Trophoblast cell (in vitro differentiated cells and primary cell): Measurements from ENCODE around the gene TLE1.

ENCODE experiments used
- DNase-seq, 2 donors: peaks; one replicate each; pipeline ENCODE4 v3.0.0-alpha.2; 2016
- H2AFZ ChIP-seq: 2 replicates; pipeline ENCODE4 v1.6.1; 2013; ENCODE audit warnings: low read length, moderate library complexity, mild to moderate bottlenecking; ENCODE audit not compliant: insufficient read depth, poor library complexity
- H2AK5ac ChIP-seq: 2 replicates; pipeline ENCODE4 v1.6.1; 2013; ENCODE audit warnings: mild to moderate bottlenecking, low read length
- H2BK120ac ChIP-seq: 2 replicates; pipeline ENCODE4 v1.6.1; 2013; ENCODE audit warnings: low read length, mild to moderate bottlenecking, moderate library complexity; ENCODE audit not compliant: insufficient read depth, poor library complexity
- H2BK12ac ChIP-seq: 2 replicates; pipeline ENCODE4 v1.6.1; 2013; ENCODE audit warnings: mild to moderate bottlenecking, low read length, moderate library complexity
- H2BK5ac ChIP-seq: 2 replicates; pipeline ENCODE4 v1.6.1; 2013; ENCODE audit warnings: low read length, low read depth, moderate library complexity, mild to moderate bottlenecking; ENCODE audit not compliant: poor library complexity
- H3K14ac ChIP-seq: 2 replicates; pipeline ENCODE4 v1.6.1; 2013; ENCODE audit warnings: mild to moderate bottlenecking, low read length
- H3K18ac ChIP-seq: 2 replicates; pipeline ENCODE4 v1.6.1; 2013; ENCODE audit warnings: mild to moderate bottlenecking, low read length
- H3K23ac ChIP-seq: 2 replicates; pipeline ENCODE4 v1.6.1; 2013; ENCODE audit warnings: low read length
- H3K27ac ChIP-seq: 2 replicates; pipeline ENCODE4 v1.5.1; 2013; ENCODE audit warnings: low read depth, mild to moderate bottlenecking, inconsistent platforms, low read length, moderate library complexity
- H3K27me3 ChIP-seq: 2 replicates; pipeline ENCODE4 v1.6.1; 2013; ENCODE audit warnings: inconsistent platforms, mild to moderate bottlenecking, low read length, moderate library complexity; ENCODE audit not compliant: insufficient read depth
- H3K36me3 ChIP-seq, 2 experiments: 1 replicate in 1 of 2; 2 replicates in 1 of 2; pipeline ENCODE4 v1.6.1; 2013; ENCODE audit warnings: low read length in 2 of 2, mild to moderate bottlenecking in 2 of 2, moderate library complexity in 1 of 2; ENCODE audit not compliant: insufficient read depth in 2 of 2, control insufficient read depth in 1 of 2
- H3K4ac ChIP-seq: 2 replicates; pipeline ENCODE4 v1.6.1; 2013; ENCODE audit warnings: low read depth, mild to moderate bottlenecking, low read length, moderate library complexity
- H3K4me1 ChIP-seq, 2 experiments: 1 replicate in 1 of 2; 2 replicates in 1 of 2; pipeline ENCODE4 v1.6.1; 2013; ENCODE audit warnings: low read length in 2 of 2, mild to moderate bottlenecking in 2 of 2, moderate library complexity in 1 of 2; ENCODE audit not compliant: insufficient read depth in 2 of 2, control insufficient read depth in 1 of 2
- H3K4me2 ChIP-seq: 2 replicates; pipeline ENCODE4 v1.6.1; 2013; ENCODE audit warnings: inconsistent platforms, mild to moderate bottlenecking, low read length, moderate library complexity
- H3K4me3 ChIP-seq: 2 replicates; pipeline ENCODE4 v1.5.1; 2013; ENCODE audit warnings: mild to moderate bottlenecking, low read depth, low read length, inconsistent platforms
- H3K79me1 ChIP-seq: one replicate; pipeline ENCODE4 v1.6.1; 2013; ENCODE audit warnings: low read length
- H3K79me2 ChIP-seq: 2 replicates; pipeline ENCODE4 v1.6.1; 2013; ENCODE audit warnings: low read length, mild to moderate bottlenecking; ENCODE audit not compliant: control insufficient read depth, insufficient read depth, poor library complexity
- H3K9ac ChIP-seq: 2 replicates; pipeline ENCODE4 v1.6.1; 2013; ENCODE audit warnings: mild to moderate bottlenecking, low read length
- H3K9me3 ChIP-seq: 2 replicates; pipeline ENCODE4 v1.6.1; 2013; ENCODE audit warnings: low read depth, mild to moderate bottlenecking, control low read depth, inconsistent platforms, low read length; ENCODE audit not compliant: insufficient read depth
- H4K12ac ChIP-seq: 2 replicates; pipeline ENCODE4 v1.6.1; 2013; ENCODE audit warnings: low read depth, mild to moderate bottlenecking, low read length, moderate library complexity
- H4K8ac ChIP-seq: 2 replicates; pipeline ENCODE4 v1.6.1; 2013; ENCODE audit warnings: low read depth, mild to moderate bottlenecking, low read length, moderate library complexity
- H4K91ac ChIP-seq: one replicate; pipeline ENCODE4 v1.6.1; 2013; ENCODE audit warnings: low read depth, mild to moderate bottlenecking, low read length, moderate library complexity
- WGBS: extraction: QIAGEN DNeasy Blood & Tissue Kit; methylation state at CpG from one replicate; pipeline ENCODE4 v1.1.7; 2013; ENCODE audit warnings: missing lambda C conversion rate; ENCODE audit not compliant: insufficient read length, insufficient coverage; ENCODE audit errors: extremely low coverage; 5-methylcytosine and 5-hydroxymethylcytosine counted together

Gene TLE1

DNA sequence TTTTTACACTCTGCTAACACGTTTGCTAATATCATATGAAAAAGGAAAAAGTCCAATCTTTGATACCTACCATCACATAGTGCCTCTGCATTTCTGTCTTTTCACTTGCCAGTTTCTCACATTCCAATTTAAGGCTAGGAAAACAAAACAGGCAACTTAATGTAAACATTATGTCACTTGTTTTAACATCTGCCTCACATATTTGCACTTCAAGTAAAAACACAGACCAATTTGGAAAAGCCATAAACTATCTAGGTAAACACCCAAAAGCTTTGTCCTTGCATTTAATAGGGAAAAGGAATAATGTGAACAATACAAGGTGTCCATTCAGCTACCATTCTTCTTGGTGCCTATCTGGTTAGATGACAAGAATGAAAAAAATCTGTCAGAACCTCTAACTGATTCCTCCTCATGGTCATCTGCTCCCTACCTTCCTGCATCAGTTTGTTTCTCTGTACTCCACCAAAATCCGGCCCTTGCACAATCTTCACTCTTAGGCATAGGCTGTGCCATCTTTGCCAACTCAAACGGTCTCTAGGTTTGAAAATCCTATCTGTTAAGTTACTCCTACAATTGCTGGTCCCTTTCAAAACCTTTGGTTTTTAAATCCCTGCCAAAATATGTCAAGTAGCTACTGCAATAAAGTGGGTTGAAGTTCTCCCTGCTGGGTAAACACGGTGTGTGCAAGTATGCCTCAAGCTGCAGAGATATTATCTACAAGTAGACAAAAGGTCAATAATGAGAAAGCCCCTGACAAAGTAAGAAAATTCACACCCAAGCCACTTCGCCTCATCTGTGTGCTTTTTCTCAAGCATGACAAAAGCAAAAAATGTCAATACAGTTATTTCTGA is 3.4 kb downstream of the TLE1 start:
- Histone ChIP-seq H2BK120ac (no peak overlapping the region), H3K9me3 (no peaks in the 10 kb centered on the region), H3K14ac (no peak overlapping the region), H4K12ac (no peak overlapping the region), H4K91ac (no peak overlapping the region), H3K79me2 (peaks cover 21% of the 10 kb centered on the region), H3K4me3 (no peak overlapping the region), H2BK12ac (no peak overlapping the region), H3K9ac (no peak overlapping the region), H3K79me1 (peaks cover 34% of the 10 kb centered on the region), H3K18ac (no peak overlapping the region), H3K23ac (no peak overlapping the region), H3K27ac (no peak overlapping the region), H4K8ac (no peak overlapping the region), H2AFZ (no peak overlapping the region), H3K4ac (peak overlapping the region; percentile 73), H2AK5ac (no peak overlapping the region), H3K4me1 (no peaks in the 10 kb centered on the region), H2BK5ac (no peak overlapping the region), H3K36me3 (peaks cover 4 to 12% of the 10 kb centered on the region in 2 experiments), H3K4me2 (peak overlapping the region; percentile 82), H3K27me3 (no peaks in the 10 kb centered on the region)
- no CpG with 5 or more reads among the region's 5 CpGs for WGBS
- DNase-seq: peak; percentile 44 to 73

GRCh38 chr9:81684635-81685034 is 4.7 kb downstream of the TLE1 start:
- no peak overlapping the region for H2BK5ac ChIP-seq
- no CpG with 5 or more reads among the region's 4 CpGs for WGBS

DNA sequence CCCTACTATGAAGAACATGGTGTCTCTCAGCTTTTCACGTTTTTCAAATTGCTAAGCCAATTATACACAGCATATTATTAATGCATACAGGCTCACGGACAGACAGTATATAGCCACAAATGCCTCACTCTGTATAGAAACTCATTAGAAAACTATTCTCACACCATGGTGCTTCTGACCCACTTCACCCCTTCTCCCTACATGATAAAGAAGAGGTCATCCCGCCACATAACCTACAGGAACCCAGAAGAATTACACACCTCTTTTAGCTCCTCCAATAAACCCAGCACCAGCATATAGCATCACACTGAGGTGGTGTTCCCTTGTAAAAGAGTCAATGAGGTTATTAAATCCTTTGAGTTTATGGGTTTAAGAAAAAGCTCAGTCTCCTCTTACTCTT is 5.6 kb downstream of the TLE1 start:
- no CpG with 5 or more reads among the region's 3 CpGs for WGBS
- Histone ChIP-seq H2BK120ac (no peak overlapping the region), H2AFZ (no peak overlapping the region), H4K8ac (no peak overlapping the region), H2BK12ac (no peak overlapping the region), H2AK5ac (no peak overlapping the region), H3K4me2 (no peak overlapping the region), H3K4me3 (no peak overlapping the region), H4K91ac (no peak overlapping the region), H3K9me3 (no peaks in the 10 kb centered on the region), H3K36me3 (peaks cover 4 to 15% of the 10 kb centered on the region in 2 experiments), H3K79me1 (peaks cover 21% of the 10 kb centered on the region), H3K18ac (no peak overlapping the region), H4K12ac (no peak overlapping the region), H3K79me2 (peaks cover 17% of the 10 kb centered on the region), H3K27me3 (no peaks in the 10 kb centered on the region), H3K23ac (no peak overlapping the region), H2BK5ac (no peak overlapping the region), H3K27ac (no peak overlapping the region), H3K4ac (peak overlapping the region; percentile 71), H3K9ac (no peak overlapping the region), H3K4me1 (no peaks in the 10 kb centered on the region), H3K14ac (no peak overlapping the region)
- no peak for DNase-seq

More at GRCh38 chr9:81684635-81685034, 4.7 kb downstream of the TLE1 start:
- no peak overlapping the region for H4K91ac ChIP-seq
- H2AK5ac ChIP-seq: no peak overlapping the region
- peaks cover 21% of the 10 kb centered on the region for H3K79me2 ChIP-seq
- H2BK12ac ChIP-seq: no peak overlapping the region
- no peaks in the 10 kb centered on the region for H3K4me1 ChIP-seq
- H3K79me1 ChIP-seq: peaks cover 28% of the 10 kb centered on the region
- H3K4me3 ChIP-seq: no peak overlapping the region
- H3K4ac ChIP-seq: peak overlapping the region; percentile 17
- no peak overlapping the region for H3K23ac ChIP-seq
- H3K27me3 ChIP-seq: no peaks in the 10 kb centered on the region
- no peak overlapping the region for H2AFZ ChIP-seq
- no peaks in the 10 kb centered on the region for H3K9me3 ChIP-seq
- H3K36me3 ChIP-seq: peaks cover 4 to 15% of the 10 kb centered on the region in 2 experiments
- no peak overlapping the region for H3K4me2 ChIP-seq
- H3K27ac ChIP-seq: no peak overlapping the region
- no peak overlapping the region for H3K9ac ChIP-seq
- no peak overlapping the region for H2BK120ac ChIP-seq
- H4K12ac ChIP-seq: no peak overlapping the region
- no peak overlapping the region for H3K18ac ChIP-seq
- H3K14ac ChIP-seq: no peak overlapping the region
- no peak for DNase-seq
- H4K8ac ChIP-seq: no peak overlapping the region

DNA sequence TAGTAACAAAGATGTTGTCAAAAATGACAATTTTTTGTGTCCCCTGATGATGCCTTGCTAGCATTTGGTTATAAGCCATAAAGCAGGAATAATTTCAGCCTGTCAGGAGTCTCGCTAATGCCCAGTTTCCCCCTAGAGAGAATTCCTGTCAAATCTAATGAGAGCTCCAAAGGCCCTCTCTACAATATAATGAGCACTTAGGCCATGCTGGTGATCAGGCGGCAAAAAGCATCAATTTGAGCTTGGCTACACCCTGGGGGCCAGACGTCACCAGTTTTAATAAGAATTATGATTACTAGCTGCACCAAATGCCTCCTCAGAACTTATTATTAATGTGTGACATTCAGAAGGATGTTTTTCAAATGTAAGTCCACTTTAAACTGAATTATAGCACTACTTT is 6.1 kb downstream of the TLE1 start:
- DNase-seq: no peak
- H2AK5ac ChIP-seq: no peak overlapping the region
- no peak overlapping the region for H3K23ac ChIP-seq
- H4K8ac ChIP-seq: no peak overlapping the region
- no peak overlapping the region for H2BK120ac ChIP-seq
- H3K4me3 ChIP-seq: no peak overlapping the region
- H3K27ac ChIP-seq: no peak overlapping the region
- no peaks in the 10 kb centered on the region for H3K9me3 ChIP-seq
- H2BK12ac ChIP-seq: no peak overlapping the region
- no CpG with 5 or more reads among the region's 3 CpGs for WGBS
- H3K9ac ChIP-seq: no peak overlapping the region
- no peak overlapping the region for H2BK5ac ChIP-seq
- H4K91ac ChIP-seq: no peak overlapping the region
- no peaks in the 10 kb centered on the region for H3K4me1 ChIP-seq
- H3K4ac ChIP-seq: peak overlapping the region; percentile 59
- no peak overlapping the region for H2AFZ ChIP-seq
- H3K14ac ChIP-seq: no peak overlapping the region
- no peak overlapping the region for H3K4me2 ChIP-seq
- peaks cover 16% of the 10 kb centered on the region for H3K79me1 ChIP-seq
- H3K36me3 ChIP-seq: peaks cover 7 to 19% of the 10 kb centered on the region in 2 experiments
- no peak overlapping the region for H4K12ac ChIP-seq
- H3K79me2 ChIP-seq: peaks cover 14% of the 10 kb centered on the region
- H3K27me3 ChIP-seq: no peaks in the 10 kb centered on the region
- H3K18ac ChIP-seq: no peak overlapping the region
